Activated CD4-positive, alpha-beta T cell treated with anti-CD3 and anti-CD28 coated beads, Interleukin-2, amount 10 ng/mL, durations not matched to agents 7 days and 5 days (primary cell): ENCODE measurements around the gene SPEF2. TPM values are rescaled to one million over a fixed set of nuclear protein-coding genes. Genes with fewer than 3 reads are reported as not detected.

Experiments used
- CTCF ChIA-PET: fragments of 350-600 bp; sonication (Branson Sonifier 250); formaldehyde crosslinking; loops from one replicate; lab custom pipeline; 2021; ENCODE audit warnings: antibody characterized with exemption; lab: Charles Lee
- POLR2A ChIA-PET: fragments of 350-600 bp; sonication (Branson Sonifier 250); formaldehyde crosslinking; loops from one replicate; lab custom pipeline; 2021; ENCODE audit warnings: antibody characterized with exemption; lab: Charles Lee
- DNase-seq: peaks from one replicate; pipeline ENCODE4 v3.0.0-alpha.2; 2020
- H3K27ac Mint-ChIP-seq: one replicate; pipeline ENCODE4 v1.8.0; 2021; ENCODE audit warnings: mild to moderate bottlenecking, moderate library complexity, mixed read lengths
- H3K27me3 Mint-ChIP-seq: one replicate; pipeline ENCODE4 v1.8.0; 2021; ENCODE audit warnings: mixed read lengths
- H3K36me3 Mint-ChIP-seq: one replicate; pipeline ENCODE4 v1.8.0; 2021; ENCODE audit warnings: low read depth, mixed read lengths
- H3K4me1 Mint-ChIP-seq: one replicate; pipeline ENCODE4 v1.8.0; 2021; ENCODE audit warnings: mixed read lengths
- H3K4me3 Mint-ChIP-seq: one replicate; pipeline ENCODE4 v1.8.0; 2021; ENCODE audit warnings: mild to moderate bottlenecking, moderate library complexity, mixed read lengths
- H3K9me3 Mint-ChIP-seq: one replicate; pipeline ENCODE4 v1.8.0; 2021; ENCODE audit warnings: mixed read lengths
- total RNA-seq, 2 experiments: library from RNA; stranded (reverse); gene quantifications; one replicate each; pipeline ENCODE4 v1.2.3, GENCODE V29; 2021

The SPEF2 gene
- total RNA-seq, 2 experiments from 2014 or later: 5.9 to 9.1 TPM

- Mint-ChIP-seq H3K4me1 (peaks cover 24% of the 10 kb centered on the region), H3K27me3 (no peaks in the 10 kb centered on the region), H3K36me3 (peaks cover 16% of the 10 kb centered on the region), H3K27ac (no peak overlapping the region), H3K9me3 (peaks cover 24% of the 10 kb centered on the region), H3K4me3 (no peak overlapping the region)
- ChIA-PET CTCF (interaction anchor here (1.3 kb wide), 1 partner anchor 14 kb away, joined by 3 read pairs; no protein-coding TSS in a partner anchor), POLR2A (interaction anchor here (1.1 kb wide), 1 partner anchor 8 kb away, joined by 4 read pairs; no protein-coding TSS in a partner anchor)
- DNase-seq: no peak
These were observed 124.3 kb downstream of the SPEF2 start for GRCh38 chr5:35741971-35742370.

DNA sequence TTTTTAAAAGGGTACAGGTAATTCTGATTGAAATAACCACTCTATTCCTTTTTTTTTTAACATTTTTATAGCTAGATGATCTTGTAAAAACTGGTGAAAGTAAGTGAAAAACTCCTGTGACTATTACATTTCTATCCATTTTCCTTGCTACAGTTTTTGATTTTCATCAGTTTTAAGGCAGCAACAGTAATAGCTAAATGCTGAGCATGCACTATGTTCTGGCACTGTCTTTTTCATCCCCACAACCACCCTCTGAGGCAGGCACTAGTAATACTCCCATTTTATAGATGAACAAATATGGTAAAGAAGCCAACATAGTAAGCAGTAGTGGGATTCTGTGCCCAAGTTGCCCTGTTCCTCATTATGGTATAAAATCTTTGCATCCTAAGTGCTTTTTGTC is 126.0 kb downstream of the SPEF2 start:
- CTCF ChIA-PET: interaction anchor here (2.0 kb wide), 1 partner anchor 27 kb away, joined by 5 read pairs; no protein-coding TSS in a partner anchor
- Mint-ChIP-seq H3K4me1 (peaks cover 35% of the 10 kb centered on the region), H3K27ac (no peak overlapping the region), H3K4me3 (no peak overlapping the region), H3K36me3 (peaks cover 28% of the 10 kb centered on the region), H3K9me3 (peaks cover 36% of the 10 kb centered on the region), H3K27me3 (no peaks in the 10 kb centered on the region)
- no peak for DNase-seq
- POLR2A ChIA-PET: no interaction called here

GRCh38 chr5:35745193-35745592 is 127.5 kb downstream of the SPEF2 start:
- H3K9me3 Mint-ChIP-seq: peaks cover 40% of the 10 kb centered on the region
- peaks cover 35% of the 10 kb centered on the region for H3K36me3 Mint-ChIP-seq
- no peaks in the 10 kb centered on the region for H3K27me3 Mint-ChIP-seq
- no peak overlapping the region for H3K27ac Mint-ChIP-seq
- no peak for DNase-seq
- no peak overlapping the region for H3K4me3 Mint-ChIP-seq
- CTCF ChIA-PET: interaction anchor here (1.1 to 1.3 kb wide), 4 partner anchors 37 to 94 kb away, joined by 3 to 5 read pairs (median 4); no protein-coding TSS in a partner anchor
- peaks cover 37% of the 10 kb centered on the region for H3K4me1 Mint-ChIP-seq
- POLR2A ChIA-PET: no interaction called here

DNA sequence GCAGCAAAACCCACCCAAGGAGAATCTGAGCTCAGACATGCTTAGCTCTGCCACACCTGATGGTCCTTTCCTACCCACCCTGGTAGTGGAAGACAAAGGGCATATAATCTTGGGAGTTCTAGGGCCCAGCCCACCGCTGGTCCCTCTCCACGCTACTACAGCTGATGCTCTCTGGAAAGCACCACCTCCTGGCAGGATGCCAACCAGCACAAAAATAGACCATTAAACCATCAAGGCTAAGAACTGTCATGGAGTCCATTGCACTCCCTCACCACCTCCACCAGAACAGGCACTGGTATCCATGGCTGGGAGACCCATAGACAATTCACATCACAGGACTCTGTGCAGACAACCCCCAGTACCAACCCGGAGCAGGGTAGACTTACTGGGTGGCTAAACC is 128.0 kb downstream of the SPEF2 start:
- POLR2A ChIA-PET: no interaction called here
- no peak for DNase-seq
- H3K4me1 Mint-ChIP-seq: peaks cover 38% of the 10 kb centered on the region
- peaks cover 44% of the 10 kb centered on the region for H3K9me3 Mint-ChIP-seq
- CTCF ChIA-PET: interaction anchor here (1.1 to 1.3 kb wide), 3 partner anchors 49 to 95 kb away, joined by 3 to 5 read pairs (median 4); no protein-coding TSS in a partner anchor
- H3K4me3 Mint-ChIP-seq: no peak overlapping the region
- no peak overlapping the region for H3K27ac Mint-ChIP-seq
- peaks cover 37% of the 10 kb centered on the region for H3K36me3 Mint-ChIP-seq
- H3K27me3 Mint-ChIP-seq: no peaks in the 10 kb centered on the region

GRCh38 chr5:35752012-35752411 is 134.3 kb downstream of the SPEF2 start:
- no peak overlapping the region for H3K27ac Mint-ChIP-seq
- ChIA-PET CTCF (no interaction called here), POLR2A (no interaction called here)
- H3K4me1 Mint-ChIP-seq: peaks cover 22% of the 10 kb centered on the region
- DNase-seq: no peak
- no peak overlapping the region for H3K4me3 Mint-ChIP-seq
- H3K27me3 Mint-ChIP-seq: no peaks in the 10 kb centered on the region
- peaks cover 25% of the 10 kb centered on the region for H3K36me3 Mint-ChIP-seq
- H3K9me3 Mint-ChIP-seq: peaks cover 31% of the 10 kb centered on the region

- no peaks in the 10 kb centered on the region for H3K27me3 Mint-ChIP-seq
- no peak overlapping the region for H3K27ac Mint-ChIP-seq
- no peak for DNase-seq
- H3K36me3 Mint-ChIP-seq: peaks cover 12% of the 10 kb centered on the region
- H3K4me3 Mint-ChIP-seq: no peak overlapping the region
- peaks cover 16% of the 10 kb centered on the region for H3K4me1 Mint-ChIP-seq
- H3K9me3 Mint-ChIP-seq: peaks cover 16% of the 10 kb centered on the region
- ChIA-PET CTCF (interaction anchor here (0.8 to 1.4 kb wide), 2 partner anchors 9 to 45 kb away, joined by 3 read pairs; no protein-coding TSS in a partner anchor), POLR2A (no interaction called here)
These were observed 135.8 kb downstream of the SPEF2 start for GRCh38 chr5:35753500-35753899.

DNA sequence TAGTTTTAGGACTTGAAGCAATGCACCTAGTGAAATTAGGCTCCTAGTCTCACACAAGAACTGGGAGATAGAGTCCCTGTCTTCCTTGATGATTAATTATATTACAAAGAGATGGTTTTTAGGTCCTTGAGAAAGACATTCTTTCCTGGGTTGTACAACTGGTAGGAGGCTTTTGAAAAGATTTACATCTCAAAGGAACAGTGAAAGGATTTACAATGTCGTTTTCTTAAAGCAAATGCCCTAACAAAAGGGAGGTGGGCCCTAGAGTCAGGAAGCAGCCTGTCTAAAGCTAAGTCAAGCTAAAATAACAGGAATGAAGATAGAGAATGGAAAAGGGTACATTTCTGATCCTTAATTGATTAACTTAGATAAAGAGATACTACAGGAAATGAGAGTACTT is 136.8 kb downstream of the SPEF2 start:
- Mint-ChIP-seq H3K9me3 (peaks cover 9% of the 10 kb centered on the region), H3K27ac (no peak overlapping the region), H3K36me3 (peaks cover 6% of the 10 kb centered on the region), H3K4me3 (no peak overlapping the region), H3K27me3 (no peaks in the 10 kb centered on the region), H3K4me1 (peaks cover 7% of the 10 kb centered on the region)
- ChIA-PET POLR2A (no interaction called here), CTCF (no interaction called here)
- no peak for DNase-seq

DNA sequence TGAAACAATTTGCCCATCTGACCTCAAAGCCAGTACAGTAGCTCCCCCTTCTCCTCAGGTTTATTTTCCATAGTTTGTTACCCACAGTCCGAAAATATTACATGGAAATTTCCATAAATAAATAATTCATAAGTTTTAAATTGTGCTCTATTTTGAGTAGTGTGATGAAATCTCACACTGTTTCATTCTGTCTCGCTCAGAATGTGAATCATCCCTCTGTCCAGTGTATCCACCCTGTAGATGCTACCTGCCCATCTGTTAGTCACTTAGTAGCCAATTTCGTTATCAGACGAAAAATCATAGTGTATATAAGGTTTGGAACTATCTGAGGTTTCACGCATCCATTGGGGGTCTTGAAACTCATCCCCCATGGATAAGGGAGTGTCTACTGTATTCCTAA is 138.3 kb downstream of the SPEF2 start:
- Mint-ChIP-seq H3K27ac (no peak overlapping the region), H3K4me3 (no peak overlapping the region), H3K9me3 (peaks cover 3% of the 10 kb centered on the region), H3K36me3 (no peaks in the 10 kb centered on the region), H3K4me1 (peaks cover 3% of the 10 kb centered on the region), H3K27me3 (no peaks in the 10 kb centered on the region)
- ChIA-PET POLR2A (no interaction called here), CTCF (no interaction called here)
- DNase-seq: no peak

GRCh38 chr5:35758151-35758724 is 140.6 kb downstream of the SPEF2 start:
- peaks cover 2% of the 10 kb centered on the region for H3K36me3 Mint-ChIP-seq
- CTCF ChIA-PET: no interaction called here
- no peak overlapping the region for H3K27ac Mint-ChIP-seq
- peaks cover 3% of the 10 kb centered on the region for H3K9me3 Mint-ChIP-seq
- peaks cover 6% of the 10 kb centered on the region for H3K4me1 Mint-ChIP-seq
- no peak for DNase-seq
- H3K4me3 Mint-ChIP-seq: no peak overlapping the region
- POLR2A ChIA-PET: no interaction called here
- H3K27me3 Mint-ChIP-seq: no peaks in the 10 kb centered on the region

GRCh38 chr5:35761541-35761940 is 143.9 kb downstream of the SPEF2 start:
- H3K27me3 Mint-ChIP-seq: no peaks in the 10 kb centered on the region
- no peaks in the 10 kb centered on the region for H3K9me3 Mint-ChIP-seq
- peaks cover 5% of the 10 kb centered on the region for H3K36me3 Mint-ChIP-seq
- H3K4me1 Mint-ChIP-seq: peaks cover 6% of the 10 kb centered on the region
- DNase-seq: no peak
- POLR2A ChIA-PET: no interaction called here
- no peak overlapping the region for H3K27ac Mint-ChIP-seq
- CTCF ChIA-PET: no interaction called here
- H3K4me3 Mint-ChIP-seq: no peak overlapping the region

DNA sequence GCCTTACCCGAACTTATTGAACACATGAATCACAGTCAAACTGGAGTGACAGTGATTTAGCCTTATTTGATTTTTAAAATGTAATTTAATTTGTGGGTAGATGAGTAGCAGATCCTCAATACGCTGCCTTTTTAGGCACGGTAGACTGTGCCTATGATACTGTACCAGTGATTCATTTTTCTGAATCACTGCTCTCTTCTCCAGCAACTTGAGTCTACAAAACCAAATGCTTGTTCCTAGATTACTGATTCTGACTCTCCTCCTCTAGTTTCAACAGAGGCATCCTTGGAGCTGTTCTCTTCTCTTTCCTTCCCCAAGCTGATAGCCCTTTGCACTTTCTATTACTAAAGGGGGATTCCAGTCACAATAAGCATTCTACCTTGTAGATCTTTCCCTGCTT is 144.7 kb downstream of the SPEF2 start:
- no peak for DNase-seq
- ChIA-PET POLR2A (no interaction called here), CTCF (interaction anchor here (1.1 to 1.4 kb wide), 2 partner anchors 9 to 14 kb away, joined by 3 to 5 read pairs; no protein-coding TSS in a partner anchor)
- no peak overlapping the region for H3K27ac Mint-ChIP-seq
- H3K4me1 Mint-ChIP-seq: peaks cover 6% of the 10 kb centered on the region
- H3K27me3 Mint-ChIP-seq: no peaks in the 10 kb centered on the region
- no peak overlapping the region for H3K4me3 Mint-ChIP-seq
- H3K9me3 Mint-ChIP-seq: no peaks in the 10 kb centered on the region
- peaks cover 5% of the 10 kb centered on the region for H3K36me3 Mint-ChIP-seq

GRCh38 chr5:35765921-35766320 is 148.3 kb downstream of the SPEF2 start:
- CTCF ChIA-PET: no interaction called here
- Mint-ChIP-seq H3K9me3 (no peaks in the 10 kb centered on the region), H3K4me3 (no peak overlapping the region), H3K27ac (no peak overlapping the region), H3K4me1 (peaks cover 5% of the 10 kb centered on the region), H3K27me3 (no peaks in the 10 kb centered on the region), H3K36me3 (peaks cover 5% of the 10 kb centered on the region)
- POLR2A ChIA-PET: no interaction called here
- no peak for DNase-seq

GRCh38 chr5:35771300-35771699 is 153.6 kb downstream of the SPEF2 start:
- no peaks in the 10 kb centered on the region for H3K9me3 Mint-ChIP-seq
- H3K4me3 Mint-ChIP-seq: no peak overlapping the region
- peaks cover 37% of the 10 kb centered on the region for H3K4me1 Mint-ChIP-seq
- ChIA-PET CTCF (interaction anchor here (0.6 to 1.1 kb wide), 2 partner anchors 28 to 37 kb away, joined by 3 to 5 read pairs; no protein-coding TSS in a partner anchor), POLR2A (no interaction called here)
- no peak overlapping the region for H3K27ac Mint-ChIP-seq
- peaks cover 2% of the 10 kb centered on the region for H3K36me3 Mint-ChIP-seq
- H3K27me3 Mint-ChIP-seq: no peaks in the 10 kb centered on the region
- no peak for DNase-seq
